Measurements from ENCODE around the gene MAN1B1. TPM values are rescaled to one million over a fixed set of nuclear protein-coding genes. Genes with fewer than 3 reads are reported as not detected.

MAN1B1 gene
- total and polyA plus RNA-seq, 2 donors (not counting 3 experiments of a cell fraction or from before 2014, with no cell fraction given) = 75.3 to 83.3 TPM

- Histone ChIP-seq H3K27ac (ENCODE audit: insufficient read depth, low read depth, low read length) (no peak overlapping the region), H3K9ac (replicated peaks; ENCODE audit: extremely low read depth, insufficient read depth, low read length) (no peak overlapping the region), H3K9me1 (replicated peaks; ENCODE audit: control insufficient read depth, extremely low read depth, insufficient read depth, low read length) (no peaks in the 10 kb centered on the region), H3K36me3 (ENCODE audit: control insufficient read depth in 2 of 2, extremely low read depth in 1 of 2, insufficient read depth in 2 of 2, low read length in 2 of 2) (peaks cover 0 to 17% of the 10 kb centered on the region in 2 experiments), H2AFZ (ENCODE audit: low read depth, low read length) (no peak overlapping the region), H3K79me2 (ENCODE audit: control insufficient read depth, insufficient read depth, low read length) (peaks cover 31% of the 10 kb centered on the region), H3K4me3 (replicated peaks in 1 of 3; ENCODE audit: insufficient read depth in 1 of 3, low read depth in 1 of 3, low read length in 3 of 3) (no peak overlapping the region), H3K27me3 (ENCODE audit: control insufficient read depth in 2 of 2, insufficient read depth in 2 of 2, low read length in 2 of 2) (no peaks in the 10 kb centered on the region), H3K4me1 (ENCODE audit: control insufficient read depth, extremely low read depth, insufficient read depth, low read length) (peaks cover 36% of the 10 kb centered on the region), H3K9me3 (replicated peaks; ENCODE audit: control insufficient read depth, insufficient read depth, low read length) (no peaks in the 10 kb centered on the region), H3K4me2 (ENCODE audit: insufficient read depth, low read length) (no peak overlapping the region), H4K20me1 (replicated peaks; ENCODE audit: control insufficient read depth, extremely low read depth, insufficient read depth, low read length) (no peaks in the 10 kb centered on the region)
- TF ChIP-seq POLR2AphosphoS5 (IDR thresholded peaks at IDR 0.05; ENCODE audit: insufficient read depth, low read depth, low read length) (no peak), MAX (IDR thresholded peaks at IDR 0.05; ENCODE audit: insufficient read depth, insufficient read length) (no peak), POLR2A (IDR thresholded peaks at IDR 0.05; ENCODE audit: low read depth, low read length) (no peak), EZH2 (IDR thresholded peaks at IDR 0.05; ENCODE audit: borderline replicate concordance, low read depth, low read length, severe bottlenecking) (no peak), FOS (IDR thresholded peaks at IDR 0.05; ENCODE audit: borderline replicate concordance, insufficient read depth, low read length) (no peak), JUN (IDR thresholded peaks at IDR 0.05; ENCODE audit: borderline replicate concordance, insufficient read depth, insufficient read length, low read depth) (no peak), GATA2 (IDR thresholded peaks at IDR 0.05; ENCODE audit: insufficient read depth, insufficient read length, low read depth, low read length) (no peak), MYC (IDR thresholded peaks at IDR 0.05; ENCODE audit: low read depth, low read length) (no peak), CTCF (IDR thresholded peaks at IDR 0.05; ENCODE audit: extremely low read depth in 1 of 2, insufficient read depth in 1 of 2, low read depth in 1 of 2, low read length in 2 of 2) (no peak)
- ChIA-PET POLR2A (no interaction called here), CTCF (interaction anchor here (5.2 kb wide), 1 partner anchor 11 kb away, joined by 27 read pairs; no protein-coding TSS in a partner anchor)
- intact Hi-C loops (cut with micrococcal nuclease) = no loop called here
- no TSS peak for BruUV-seq (replicated peaks)
- dilution Hi-C loops (cut with MboI; ENCODE audit: extremely low pct_ligation_motif_present, low sequenced_read_pairs) = no loop called here
- FAIRE-seq = no peak
- DNase-seq (ENCODE audit: low read depth, low spot score) = no peak
Measured at GRCh38 chr9:137040568-137040967, 46.2 kb upstream of the MAN1B1 start.

All from endothelial cell of umbilical vein (primary cell).